Spleen (tissue), 11 donors: Measurements from ENCODE around the gene CTSD. TPM values are rescaled to one million over a fixed set of nuclear protein-coding genes. Genes with fewer than 3 reads are reported as not detected.

Experiments used
- DNase-seq: peaks from one replicate; pipeline ENCODE4 v3.0.0-alpha.2; 2020
- H3K27ac ChIP-seq, 8 donors: fragments of 200-600 bp; sonication (generic) in 7 of 8; 1 replicate in 4 of 8; 2 replicates in 4 of 8; pipeline versions ENCODE4 v1.5.0 to v1.8.0; 2016 to 2021; ENCODE audit warnings: inconsistent platforms in 4 of 8, mild to moderate bottlenecking in 4 of 8, moderate library complexity in 1 of 8
- H3K27me3 ChIP-seq, 7 donors: fragments of 200-600 bp; sonication (generic) in 6 of 7; replicated peaks in 1 of 7; 1 replicate in 4 of 7; 2 replicates in 3 of 7; pipeline versions ENCODE4 v1.5.0 to v1.8.0; 2016 to 2021; ENCODE audit warnings: inconsistent platforms in 3 of 7, mild to moderate bottlenecking in 1 of 7
- H3K36me3 ChIP-seq, 6 donors: fragments of 200-600 bp; sonication (generic) in 5 of 6; 1 replicate in 4 of 6; 2 replicates in 2 of 6; pipeline versions ENCODE4 v1.5.0 to v1.8.0; 2016 to 2021; ENCODE audit warnings: inconsistent platforms in 2 of 6
- H3K4me1 ChIP-seq, 6 donors: fragments of 200-600 bp; sonication (generic) in 5 of 6; 1 replicate in 3 of 6; 2 replicates in 3 of 6; pipeline versions ENCODE4 v1.5.0 to v1.8.0; 2016 to 2021; ENCODE audit warnings: inconsistent platforms in 3 of 6
- H3K4me3 ChIP-seq, 8 donors: fragments of 200-600 bp; sonication (generic) in 7 of 8; 1 replicate in 4 of 8; 2 replicates in 4 of 8; pipeline versions ENCODE4 v1.5.0 to v1.8.0; 2016 to 2021; ENCODE audit warnings: inconsistent platforms in 4 of 8, mild to moderate bottlenecking in 4 of 8, moderate library complexity in 2 of 8
- H3K9me3 ChIP-seq, 8 donors: fragments of 200-600 bp; sonication (generic) in 7 of 8; 1 replicate in 4 of 8; 2 replicates in 4 of 8; pipeline versions ENCODE4 v1.5.0 to v1.8.0; 2016 to 2021; ENCODE audit warnings: inconsistent platforms in 4 of 8
- POLR2A ChIP-seq, 3 donors: fragments of 450-650 bp; IDR thresholded peaks; one replicate each; pipeline ENCODE4 v1.5.1; 2017; ENCODE audit warnings: antibody characterized with exemption in 3 of 3, mild to moderate bottlenecking in 1 of 3
- POLR2AphosphoS5 ChIP-seq, 3 donors: sonication (generic); formaldehyde crosslinking; IDR thresholded peaks; one replicate each; pipeline ENCODE4 v1.5.1; 2017; ENCODE audit warnings: antibody characterized with exemption in 3 of 3
- WGBS, 5 donors: extraction: QIAGEN DNeasy Blood & Tissue Kit in 3 of 5; methylation state at CpG; one replicate each; pipeline versions ENCODE4 v1.1.5 to v1.1.7; 2013 to 2018; 5-methylcytosine and 5-hydroxymethylcytosine counted together
- intact Hi-C: fragments of 100-400 bp; cut with DNase I; formaldehyde crosslinking; loops from one replicate; pipeline ENCODE4 v1.15.0; 2023; ENCODE audit warnings: low total_unique reads
- polyA plus RNA-seq, 3 donors: library from polyadenylated mRNA; stranded (reverse); fragments of 200-250 nt; gene quantifications; one replicate each; pipeline ENCODE4 v1.2.1, GENCODE V29; 2013
- total RNA-seq, 7 donors: library from RNA; depleted of rRNA in 3 of 7; stranded (reverse); fragments of >200 nt in 3 of 7; fragmentation: NEBNext Ultra II Directional in 4 of 7; extraction: Animal tissue kit (Norgen Biotek cat#: 25700) in 4 of 7; gene quantifications; one replicate each; pipeline versions ENCODE4 v1.1.0 to v1.2.1, GENCODE V29; 2016 to 2021
- TF ChIP-seq, protein P1 (sequence below), 11 experiments: fragments of 200-600 bp in 7 of 11; fragments of 450-650 bp in 4 of 11; sonication (generic) in 4 of 11; IDR thresholded peaks in 8 of 11; conservative IDR thresholded peaks in 3 of 11; 1 replicate in 7 of 11; 2 replicates in 4 of 11; pipeline versions ENCODE4 v1.4.0 to v1.8.0; 2016 to 2021; ENCODE audit warnings: antibody characterized with exemption in 11 of 11, inconsistent platforms in 4 of 11, mild to moderate bottlenecking in 1 of 11
- donor health status: healthy with polysubstance abuse.
- donor health status: DM: no; HTN: no; CAD: no; lungs with moderate emphysema.
- donor health status: DM: no; HTN: no; CAD: no.
- donor health status: Bipolar disorder and iron deficiency.
- donor health status: healthy.
- donor health status: DM: no; HTN: no; CAD: no.
- donor health status: DM: yes; HTN: yes; CAD: no.

CTSD gene
- total and polyA plus RNA-seq, 10 donors = 289 to 1,234 (median 736) TPM

DNA sequence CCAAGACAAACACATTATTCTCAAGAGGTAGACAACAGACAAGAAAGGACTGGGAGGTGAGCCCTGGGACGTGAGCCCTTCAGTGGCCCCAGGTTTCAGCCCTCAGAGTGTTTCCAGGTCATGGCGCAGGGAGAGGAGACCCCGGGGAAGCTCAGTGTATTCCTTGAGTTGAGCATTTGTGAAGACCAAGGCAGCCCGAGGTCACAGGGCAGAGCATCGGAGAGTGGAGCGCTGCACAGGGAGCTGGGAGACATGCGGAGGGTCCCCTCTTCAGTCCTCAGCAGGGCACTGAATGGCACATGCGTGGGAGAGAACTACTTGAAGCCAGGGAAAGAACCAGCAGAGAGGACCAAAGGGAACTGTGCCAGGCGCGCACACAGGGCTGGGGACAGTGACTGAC lies 55.0 kb downstream of the CTSD start:
- no peak for TF ChIP-seq POLR2A (IDR thresholded peaks at IDR 0.05)
- Histone ChIP-seq H3K9me3 (no peaks in the 10 kb centered on the region), H3K4me1 (peaks cover 0 to 16% (median 5%) of the 10 kb centered on the region in 6 donors), H3K27me3 (no peaks in the 10 kb centered on the region), H3K27ac (no peak overlapping the region), H3K4me3 (no peak overlapping the region), H3K36me3 (no peaks in the 10 kb centered on the region)
- intact Hi-C loops = no loop called here
- 86 to 94% (median 91%) methylated on average over 10 of the region's 10 CpGs for WGBS, 5 donors
- peak; percentile 34 for DNase-seq

DNA sequence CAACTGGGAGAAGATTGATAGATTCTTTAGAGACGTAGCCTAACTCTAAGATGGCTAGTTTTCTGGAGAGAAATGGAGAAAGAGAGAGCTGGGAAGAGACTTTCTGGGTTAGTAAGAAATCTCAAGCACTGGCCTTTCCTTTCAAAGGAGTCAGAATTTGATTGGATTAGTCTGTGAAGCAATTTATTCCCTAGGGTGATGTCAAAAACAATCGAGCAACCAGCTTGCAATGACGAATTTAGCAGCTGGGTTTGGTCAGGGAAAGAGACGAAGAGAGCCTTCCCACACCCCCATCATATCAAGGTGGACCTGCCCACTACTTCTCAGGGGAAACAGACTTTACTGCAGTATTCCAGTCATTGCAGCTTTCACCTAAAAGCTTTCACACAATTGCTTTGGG lies 56.0 kb downstream of the CTSD start:
- 37 to 71% (median 56%) methylated on average over 4 of the region's 4 CpGs for WGBS, 5 donors
- Histone ChIP-seq H3K4me3 (no peak overlapping the region), H3K4me1 (peaks cover 0 to 16% (median 5%) of the 10 kb centered on the region in 6 donors), H3K9me3 (no peaks in the 10 kb centered on the region), H3K27me3 (no peaks in the 10 kb centered on the region), H3K36me3 (no peaks in the 10 kb centered on the region), H3K27ac (no peak overlapping the region)
- intact Hi-C loops = no loop called here
- TF ChIP-seq POLR2AphosphoS5 (IDR thresholded peaks at IDR 0.05) (no peak), POLR2A (IDR thresholded peaks at IDR 0.05) (no peak)
- TF ChIP-seq, protein P1, sequence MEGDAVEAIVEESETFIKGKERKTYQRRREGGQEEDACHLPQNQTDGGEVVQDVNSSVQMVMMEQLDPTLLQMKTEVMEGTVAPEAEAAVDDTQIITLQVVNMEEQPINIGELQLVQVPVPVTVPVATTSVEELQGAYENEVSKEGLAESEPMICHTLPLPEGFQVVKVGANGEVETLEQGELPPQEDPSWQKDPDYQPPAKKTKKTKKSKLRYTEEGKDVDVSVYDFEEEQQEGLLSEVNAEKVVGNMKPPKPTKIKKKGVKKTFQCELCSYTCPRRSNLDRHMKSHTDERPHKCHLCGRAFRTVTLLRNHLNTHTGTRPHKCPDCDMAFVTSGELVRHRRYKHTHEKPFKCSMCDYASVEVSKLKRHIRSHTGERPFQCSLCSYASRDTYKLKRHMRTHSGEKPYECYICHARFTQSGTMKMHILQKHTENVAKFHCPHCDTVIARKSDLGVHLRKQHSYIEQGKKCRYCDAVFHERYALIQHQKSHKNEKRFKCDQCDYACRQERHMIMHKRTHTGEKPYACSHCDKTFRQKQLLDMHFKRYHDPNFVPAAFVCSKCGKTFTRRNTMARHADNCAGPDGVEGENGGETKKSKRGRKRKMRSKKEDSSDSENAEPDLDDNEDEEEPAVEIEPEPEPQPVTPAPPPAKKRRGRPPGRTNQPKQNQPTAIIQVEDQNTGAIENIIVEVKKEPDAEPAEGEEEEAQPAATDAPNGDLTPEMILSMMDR (IDR thresholded peaks at IDR 0.05 in 8 of 11, conservative IDR thresholded peaks at IDR 0.05 in 3 of 11) = no peak
- peak; percentile 9 for DNase-seq

DNA sequence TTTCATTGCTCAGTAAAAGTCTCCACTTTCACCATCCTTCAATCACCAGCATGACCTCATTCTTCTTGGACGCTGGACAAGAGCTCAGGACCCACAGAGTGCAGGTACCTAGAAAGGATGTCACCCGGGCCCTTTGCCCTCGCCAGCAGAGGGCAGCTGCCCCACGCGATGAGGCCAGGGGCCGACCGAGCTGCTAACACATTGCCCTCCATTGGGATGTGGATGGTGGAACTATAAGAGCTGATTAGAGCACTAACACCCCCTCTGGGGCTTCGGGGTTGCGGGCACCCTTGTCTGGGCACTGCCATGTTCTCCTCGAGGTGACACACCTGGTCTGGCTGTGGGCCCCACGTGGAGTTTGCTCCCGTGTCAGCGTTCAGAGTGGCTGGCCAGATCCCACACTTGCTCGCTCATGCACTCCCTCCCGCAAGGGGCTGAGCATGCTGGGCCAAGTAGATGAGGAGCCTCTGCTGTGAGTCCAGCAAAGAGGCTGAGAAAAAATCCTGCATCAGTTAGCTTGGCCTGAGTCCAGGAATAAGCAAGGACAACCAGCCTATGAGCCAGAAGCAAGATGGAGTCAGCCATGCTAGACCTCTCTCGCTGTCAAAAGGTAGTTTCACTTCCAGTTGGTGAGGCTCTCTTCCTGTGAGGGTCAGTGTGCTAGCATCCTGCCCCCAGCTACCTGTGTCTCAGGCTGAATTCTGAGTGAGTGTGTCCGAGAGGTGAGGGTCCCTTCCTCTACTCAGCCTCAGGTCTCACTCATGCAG lies 56.9 kb downstream of the CTSD start:
- peak; percentile 76 for DNase-seq
- Histone ChIP-seq H3K27me3 (no peaks in the 10 kb centered on the region), H3K27ac (no peak overlapping the region), H3K36me3 (no peaks in the 10 kb centered on the region), H3K9me3 (no peaks in the 10 kb centered on the region), H3K4me1 (peaks cover 0 to 16% (median 5%) of the 10 kb centered on the region in 6 donors), H3K4me3 (no peak overlapping the region)
- 69 to 85% (median 82%) methylated on average over 15 to 17 of the region's 17 CpGs for WGBS, 5 donors
- intact Hi-C loops = no loop called here
- no peak for TF ChIP-seq POLR2A (IDR thresholded peaks at IDR 0.05)
- TF ChIP-seq, protein P1 (IDR thresholded peaks at IDR 0.05 in 8 of 11, conservative IDR thresholded peaks at IDR 0.05 in 3 of 11) = peak in 5 of 11 experiments; percentile 11 to 44 (median 31)
- no peak for TF ChIP-seq POLR2AphosphoS5 (IDR thresholded peaks at IDR 0.05)

DNA sequence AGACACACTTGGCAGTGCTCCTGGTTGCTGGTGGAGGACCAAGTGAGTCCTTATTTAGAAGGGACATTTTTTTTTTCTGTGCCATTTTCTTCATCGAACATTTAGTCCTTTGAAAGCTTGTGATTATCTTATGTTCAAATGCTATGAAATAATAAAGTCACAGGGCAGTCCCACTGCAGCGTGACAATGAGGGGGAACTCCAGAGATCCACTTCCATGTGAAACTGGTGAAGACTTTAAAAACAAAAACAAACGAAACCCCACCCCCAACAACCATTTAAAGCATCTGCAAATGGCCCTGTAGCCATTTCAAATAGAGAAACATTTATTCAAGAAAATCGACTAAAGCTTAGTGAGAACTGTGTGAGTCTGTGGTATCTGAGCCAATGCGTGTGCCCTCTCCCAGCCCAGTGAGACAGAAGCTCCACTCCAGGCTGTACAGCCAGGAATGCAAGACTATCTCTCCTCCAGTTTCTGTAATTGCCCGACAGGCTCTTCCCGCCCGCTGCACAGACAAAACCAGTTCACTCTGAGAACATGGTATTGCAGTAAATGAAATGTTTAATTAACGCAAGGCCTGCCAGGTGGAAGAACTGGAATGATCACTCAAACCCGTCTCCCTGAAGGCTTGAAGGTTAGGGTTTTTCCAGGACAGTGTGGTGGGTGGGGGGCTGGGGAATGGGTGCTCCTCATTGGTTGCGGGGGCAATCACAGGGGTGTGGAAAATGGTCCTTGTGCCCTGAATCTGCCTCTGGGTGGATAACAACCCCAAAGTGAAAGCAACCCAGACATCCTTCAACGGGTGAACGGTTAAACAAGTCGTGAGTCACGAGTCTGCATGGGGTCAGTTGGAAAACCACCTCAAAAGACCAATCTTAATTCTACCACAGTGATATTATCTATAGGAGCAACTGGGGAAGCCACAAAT lies 58.3 kb downstream of the CTSD start:
- DNase-seq = peak; percentile 11
- intact Hi-C loops = no loop called here
- peak overlapping the region in 1 of 8 donors; percentile 33 for H3K27ac ChIP-seq
- TF ChIP-seq POLR2A (IDR thresholded peaks at IDR 0.05) (no peak), POLR2AphosphoS5 (IDR thresholded peaks at IDR 0.05) (no peak)
- TF ChIP-seq, protein P1 (IDR thresholded peaks at IDR 0.05 in 8 of 11, conservative IDR thresholded peaks at IDR 0.05 in 3 of 11) = no peak
- H3K27me3 ChIP-seq = peaks cover 0 to 6% (median 0%) of the 10 kb centered on the region in 7 donors
- no peaks in the 10 kb centered on the region for H3K9me3 ChIP-seq
- 65 to 81% (median 71%) methylated on average over 15 of the region's 15 CpGs for WGBS, 5 donors
- no peak overlapping the region for H3K4me3 ChIP-seq
- H3K36me3 ChIP-seq = no peaks in the 10 kb centered on the region
- peaks cover 0 to 19% (median 5%) of the 10 kb centered on the region in 6 donors for H3K4me1 ChIP-seq
